Stimulated activated CD4-positive, alpha-beta T cell treated with anti-CD3 and anti-CD28 coated beads, TNF-alpha, amount 100 ng/mL, for 48 hours (primary cell): ENCODE results near the gene LZTS2.

Source experiments
- DNase-seq, 3 donors: peaks; one replicate each; pipeline ENCODE4 v3.0.0-alpha.2; 2020; ENCODE audit warnings: low read depth in 3 of 3

LZTS2 gene

GRCh38 chr10:101054876-101055275, 55.3 kb downstream of the LZTS2 start:
- DNase-seq: no peak

- DNase-seq: no peak
Measured at GRCh38 chr10:101055411-101055810, 55.8 kb downstream of the LZTS2 start.

- DNase-seq: no peak
Measured at GRCh38 chr10:101056365-101057151, 57.0 kb downstream of the LZTS2 start.
